ENCODE measurements around the gene UGT2B7.
"Not testable (repeated sequence)": the region's sequence is repeated elsewhere in the genome, so short reads cannot be mapped to it uniquely, and the experiment has no call there.

- TF ChIP-seq CTCF (IDR thresholded peaks at IDR 0.05): not testable (repeated sequence)
- TF ChIP-seq POLR2A (IDR thresholded peaks at IDR 0.05): peak; percentile 45
These were observed 6.4 kb downstream of the UGT2B7 start for GRCh38 chr4:69102668-69103067.
